Ovary (tissue), 3 donors: Measurements from ENCODE around the gene POLL.

Experiments
- CTCF ChIP-seq, 3 donors: fragments of 450-650 bp in 2 of 3; fragments of 200-600 bp in 1 of 3; IDR thresholded peaks; one replicate each; pipeline versions ENCODE4 v1.5.1 to v1.8.0; 2016 to 2022; ENCODE audit warnings: antibody characterized with exemption in 3 of 3, mild to moderate bottlenecking in 1 of 3
- EP300 ChIP-seq: sonication (generic); formaldehyde crosslinking; IDR thresholded peaks from one replicate; pipeline ENCODE4 v1.6.1; 2017; ENCODE audit warnings: antibody characterized with exemption
- POLR2A ChIP-seq: fragments of 450-650 bp; IDR thresholded peaks from one replicate; pipeline ENCODE4 v1.6.1; 2017; ENCODE audit warnings: antibody characterized with exemption, mild to moderate bottlenecking, moderate library complexity
- donor health status: DM: no; HTN: no; CAD: no.

GRCh38 chr10:101613646-101614045 lies 25.6 kb upstream of the POLL start:
- TF ChIP-seq CTCF (IDR thresholded peaks at IDR 0.05) (no peak), POLR2A (no peak), EP300 (no peak)
